Breast epithelium (tissue), 4 donors: ENCODE data around the gene RIPPLY3. TPM values are rescaled to one million over a fixed set of nuclear protein-coding genes. Genes with fewer than 3 reads are reported as not detected.
A peak's percentile ranks its signal among the peaks of the same experiment; 100 is the strongest.
"Not testable (repeated sequence)": the region's sequence is repeated elsewhere in the genome, so short reads cannot be mapped to it uniquely, and the experiment has no call there.

Source experiments
- DNase-seq, 2 donors: peaks; one replicate each; pipeline ENCODE4 v3.0.0-alpha.2; 2019; ENCODE audit warnings: low spot score in 2 of 2
- H3K27ac ChIP-seq, 2 donors: fragments of 200-600 bp; sonication (generic) in 1 of 2; one replicate each; pipeline ENCODE4 v1.5.1; 2016 to 2019; ENCODE audit warnings: mild to moderate bottlenecking in 1 of 2
- H3K27me3 ChIP-seq, 2 donors: fragments of 200-600 bp; sonication (generic) in 1 of 2; one replicate each; pipeline versions ENCODE4 v1.5.1 to v1.6.0; 2017 to 2019; ENCODE audit warnings: control low read depth in 1 of 2, mild to moderate bottlenecking in 1 of 2
- H3K36me3 ChIP-seq: fragments of 200-600 bp; one replicate; pipeline ENCODE4 v1.5.1; 2019
- H3K4me1 ChIP-seq, 2 donors: fragments of 200-600 bp; sonication (generic); one replicate each; pipeline ENCODE4 v1.5.1; 2016 to 2019; ENCODE audit warnings: control low read depth in 1 of 2
- H3K4me3 ChIP-seq, 3 donors: fragments of 200-600 bp; sonication (generic); 1 replicate in 2 of 3; 2 replicates in 1 of 3; pipeline ENCODE4 v1.5.1; 2016 to 2019; ENCODE audit warnings: mild to moderate bottlenecking in 3 of 3, moderate library complexity in 2 of 3
- H3K9me3 ChIP-seq, 2 donors: fragments of 200-600 bp; sonication (generic) in 1 of 2; one replicate each; pipeline ENCODE4 v1.5.1; 2016 to 2019; ENCODE audit warnings: control low read depth in 1 of 2
- POLR2A ChIP-seq: fragments of 450-650 bp; IDR thresholded peaks from one replicate; pipeline ENCODE4 v1.6.1; 2016; ENCODE audit warnings: antibody characterized with exemption, mild to moderate bottlenecking, moderate library complexity
- POLR2AphosphoS5 ChIP-seq, 3 donors: sonication (generic); formaldehyde crosslinking; IDR thresholded peaks; one replicate each; pipeline ENCODE4 v1.6.1; 2017; ENCODE audit warnings: antibody characterized with exemption in 3 of 3
- intact Hi-C: fragments of 100-400 bp; cut with DNase I; formaldehyde crosslinking; loops from one replicate; pipeline ENCODE4 v1.15.1; 2023; ENCODE audit warnings: low total_unique reads
- total RNA-seq, 3 donors: library from RNA; depleted of rRNA; stranded (reverse); fragments of >200 nt; gene quantifications; one replicate each; pipeline ENCODE4 v1.1.0, GENCODE V29; 2016
- TF ChIP-seq, protein P1 (sequence below), 3 donors: fragments of 450-650 bp; IDR thresholded peaks; one replicate each; pipeline ENCODE4 v1.5.1; 2016 to 2017; ENCODE audit warnings: antibody characterized with exemption in 3 of 3, mild to moderate bottlenecking in 3 of 3, moderate library complexity in 3 of 3

RIPPLY3 gene
- total RNA-seq, 3 donors from 2014 or later = 0.16 to 0.44 TPM; not detected in 1

DNA sequence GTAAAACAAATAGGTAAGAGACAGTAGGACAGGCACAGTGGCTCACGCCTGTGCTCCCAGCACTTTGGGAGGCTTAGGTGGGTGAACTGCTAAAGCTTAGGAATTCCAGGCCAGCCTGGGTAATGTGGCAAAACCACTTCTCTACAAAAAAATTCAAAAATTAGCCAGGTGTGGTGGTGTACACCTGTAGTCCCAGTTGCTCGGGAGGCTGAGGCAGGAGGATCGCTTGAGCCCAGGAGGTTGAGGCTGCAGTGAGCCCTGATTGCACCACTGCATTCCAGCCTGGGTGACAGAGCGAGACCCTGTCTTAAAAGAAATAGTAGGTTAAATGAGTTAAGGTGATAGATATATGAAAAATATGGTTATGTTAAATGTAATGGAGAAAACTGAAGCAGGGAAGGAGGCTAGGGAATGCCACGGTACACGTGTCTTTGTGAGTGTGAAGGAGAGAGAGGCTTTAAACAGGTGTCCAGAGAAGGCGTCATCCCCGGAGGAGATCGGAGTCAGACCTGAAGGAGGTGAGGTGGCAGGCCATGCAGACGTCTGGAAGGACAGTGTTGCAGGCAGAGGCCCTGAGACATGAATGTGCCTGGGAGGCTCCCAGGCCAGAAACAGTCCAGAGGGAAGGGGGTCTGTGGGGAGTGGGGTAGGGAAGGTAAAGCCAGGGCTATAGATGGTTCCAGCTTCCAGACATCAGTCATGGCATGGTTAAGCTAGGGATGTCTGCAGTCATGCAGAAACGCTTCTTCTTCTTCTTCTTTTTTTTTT, 7.2 kb upstream of the RIPPLY3 start:
- Histone ChIP-seq H3K27me3 (no peaks in the 10 kb centered on the region), H3K36me3 (no peaks in the 10 kb centered on the region), H3K4me1 (no peaks in the 10 kb centered on the region), H3K27ac (no peak overlapping the region), H3K4me3 (no peak overlapping the region), H3K9me3 (no peaks in the 10 kb centered on the region)
- no peak for DNase-seq
- no peak for TF ChIP-seq POLR2AphosphoS5 (IDR thresholded peaks at IDR 0.05)
- TF ChIP-seq, protein P1, sequence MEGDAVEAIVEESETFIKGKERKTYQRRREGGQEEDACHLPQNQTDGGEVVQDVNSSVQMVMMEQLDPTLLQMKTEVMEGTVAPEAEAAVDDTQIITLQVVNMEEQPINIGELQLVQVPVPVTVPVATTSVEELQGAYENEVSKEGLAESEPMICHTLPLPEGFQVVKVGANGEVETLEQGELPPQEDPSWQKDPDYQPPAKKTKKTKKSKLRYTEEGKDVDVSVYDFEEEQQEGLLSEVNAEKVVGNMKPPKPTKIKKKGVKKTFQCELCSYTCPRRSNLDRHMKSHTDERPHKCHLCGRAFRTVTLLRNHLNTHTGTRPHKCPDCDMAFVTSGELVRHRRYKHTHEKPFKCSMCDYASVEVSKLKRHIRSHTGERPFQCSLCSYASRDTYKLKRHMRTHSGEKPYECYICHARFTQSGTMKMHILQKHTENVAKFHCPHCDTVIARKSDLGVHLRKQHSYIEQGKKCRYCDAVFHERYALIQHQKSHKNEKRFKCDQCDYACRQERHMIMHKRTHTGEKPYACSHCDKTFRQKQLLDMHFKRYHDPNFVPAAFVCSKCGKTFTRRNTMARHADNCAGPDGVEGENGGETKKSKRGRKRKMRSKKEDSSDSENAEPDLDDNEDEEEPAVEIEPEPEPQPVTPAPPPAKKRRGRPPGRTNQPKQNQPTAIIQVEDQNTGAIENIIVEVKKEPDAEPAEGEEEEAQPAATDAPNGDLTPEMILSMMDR (IDR thresholded peaks at IDR 0.05) = no peak
- TF ChIP-seq POLR2A = no peak
- intact Hi-C loops = no loop called here

DNA sequence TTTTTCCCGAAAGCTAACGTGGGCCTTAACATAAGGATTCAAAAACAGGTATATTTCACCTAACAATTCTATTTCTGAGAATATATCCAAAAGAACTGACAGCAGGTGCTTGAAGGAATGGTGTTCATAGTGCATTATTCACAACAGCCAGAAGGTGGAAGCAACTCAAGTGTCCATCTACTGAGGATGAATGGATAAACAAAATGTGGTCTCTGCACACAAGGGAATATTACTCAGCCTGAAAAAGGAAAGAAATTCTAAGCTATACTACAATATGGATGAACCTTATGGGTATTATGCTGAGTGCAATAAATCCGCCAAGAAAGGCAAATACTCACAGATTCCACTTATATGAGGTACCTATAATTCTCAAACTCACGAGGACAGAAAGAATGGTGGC, 6.1 kb upstream of the RIPPLY3 start:
- Histone ChIP-seq H3K9me3 (no peaks in the 10 kb centered on the region), H3K27me3 (no peaks in the 10 kb centered on the region), H3K4me3 (no peak overlapping the region), H3K36me3 (no peaks in the 10 kb centered on the region), H3K27ac (no peak overlapping the region), H3K4me1 (no peaks in the 10 kb centered on the region)
- no peak for DNase-seq
- intact Hi-C loops = no loop called here
- no peak for TF ChIP-seq POLR2A
- TF ChIP-seq POLR2AphosphoS5 (IDR thresholded peaks at IDR 0.05) = no peak
- TF ChIP-seq, protein P1 (IDR thresholded peaks at IDR 0.05) = no peak

GRCh38 chr21:37001441-37001840, 5.1 kb upstream of the RIPPLY3 start:
- H3K27ac ChIP-seq = no peak overlapping the region
- H3K4me3 ChIP-seq = no peak overlapping the region
- TF ChIP-seq, protein P1 (IDR thresholded peaks at IDR 0.05) = no peak
- no peak for TF ChIP-seq POLR2AphosphoS5 (IDR thresholded peaks at IDR 0.05)
- no peak for TF ChIP-seq POLR2A
- no peak for DNase-seq
- H3K4me1 ChIP-seq = no peaks in the 10 kb centered on the region
- no peaks in the 10 kb centered on the region for H3K9me3 ChIP-seq
- peaks cover under 1 to 4% of the 10 kb centered on the region in 2 donors for H3K27me3 ChIP-seq
- H3K36me3 ChIP-seq = no peaks in the 10 kb centered on the region
- intact Hi-C loops = no loop called here

DNA sequence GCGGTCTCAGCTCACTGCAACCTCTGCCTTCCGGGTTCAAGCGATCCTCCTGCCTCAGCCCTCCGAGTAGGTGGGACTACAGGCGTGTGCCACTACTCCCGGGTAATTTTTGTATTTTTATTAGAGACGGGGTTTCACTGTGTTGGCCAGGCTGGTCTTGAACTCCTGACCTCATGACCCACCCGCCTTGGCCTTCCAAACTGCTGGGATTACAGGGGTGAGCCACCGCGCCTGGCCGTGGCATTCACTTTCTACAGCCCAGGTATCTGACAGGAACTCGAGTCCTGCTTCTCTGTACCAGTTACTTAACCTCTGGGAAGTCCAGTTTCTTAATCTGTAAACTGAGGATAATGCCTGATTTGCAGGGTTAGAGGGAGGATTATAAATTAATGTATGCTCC, 3.7 kb upstream of the RIPPLY3 start:
- intact Hi-C loops, H3K4me1 ChIP-seq, H3K36me3 ChIP-seq, H3K4me3 ChIP-seq, DNase-seq, H3K27me3 ChIP-seq, H3K9me3 ChIP-seq, H3K27ac ChIP-seq: not testable (repeated sequence)

- intact Hi-C loops = not testable (repeated sequence)
Observed at GRCh38 chr21:37003917-37004316, 2.6 kb upstream of the RIPPLY3 start.

DNA sequence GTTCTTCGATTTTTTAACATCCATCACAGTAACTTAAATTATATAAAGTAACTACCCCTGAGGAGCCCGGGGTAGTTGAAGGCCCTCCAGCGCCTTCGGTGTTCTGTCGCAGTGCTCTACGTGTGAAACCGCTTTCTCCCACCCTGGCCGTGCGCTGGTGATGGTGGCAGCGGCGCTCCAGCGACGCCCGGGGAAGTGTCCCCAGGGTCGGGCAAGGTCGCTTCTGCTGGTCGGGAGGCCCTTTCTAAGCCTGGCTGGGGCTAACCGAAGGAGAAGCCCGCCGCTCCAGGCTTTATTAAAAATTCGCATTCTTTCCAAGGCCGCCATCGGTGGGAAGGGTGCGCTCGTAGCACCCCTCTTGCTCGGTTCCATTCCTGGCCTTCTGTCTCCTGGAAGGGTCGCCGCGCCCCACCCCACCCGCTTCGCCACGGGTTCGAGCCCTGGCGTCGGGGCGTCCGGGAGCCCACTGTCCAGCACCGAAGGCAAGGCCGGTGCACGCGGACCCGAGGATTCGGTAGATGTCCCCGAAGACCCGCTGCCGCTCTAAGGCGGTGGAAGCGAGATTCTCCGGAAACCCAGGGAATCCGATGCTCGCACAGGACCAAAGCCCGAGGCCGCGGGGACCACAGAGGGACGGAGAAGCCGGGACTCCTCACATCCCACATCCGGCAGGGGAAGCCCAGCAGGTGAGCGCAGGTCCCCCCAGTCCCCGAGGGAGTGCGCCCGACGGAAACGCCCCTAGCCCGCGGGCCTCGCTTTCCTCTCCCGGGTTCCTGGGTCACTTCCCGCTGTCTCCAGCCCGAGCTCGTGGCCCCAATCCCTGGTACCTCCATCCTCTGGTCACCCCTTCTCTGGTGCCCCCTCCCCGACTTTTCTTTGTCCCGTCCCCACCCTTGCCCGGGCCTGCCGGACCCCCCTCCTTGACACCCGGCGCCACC, 685 bp upstream of the RIPPLY3 start:
- TF ChIP-seq POLR2AphosphoS5 (IDR thresholded peaks at IDR 0.05) (no peak), POLR2A (no peak)
- TF ChIP-seq, protein P1 (IDR thresholded peaks at IDR 0.05) = no peak
- Histone ChIP-seq H3K9me3 (no peaks in the 10 kb centered on the region), H3K27me3 (peaks cover 3 to 9% of the 10 kb centered on the region in 2 donors), H3K4me1 (peaks cover 0 to 4% of the 10 kb centered on the region in 2 donors), H3K36me3 (no peaks in the 10 kb centered on the region), H3K27ac (no peak overlapping the region), H3K4me3 (peak overlapping the region; percentile 36 to 81 (median 58))
- no peak for DNase-seq
- intact Hi-C loops = no loop called here

More at GRCh38 chr21:37003917-37004316, 2.6 kb upstream of the RIPPLY3 start:
- H3K4me1 ChIP-seq, H3K36me3 ChIP-seq, DNase-seq, H3K27ac ChIP-seq, H3K4me3 ChIP-seq, H3K27me3 ChIP-seq, H3K9me3 ChIP-seq: not testable (repeated sequence)
